ENCODE data around the gene CYP2E1.

DNA sequence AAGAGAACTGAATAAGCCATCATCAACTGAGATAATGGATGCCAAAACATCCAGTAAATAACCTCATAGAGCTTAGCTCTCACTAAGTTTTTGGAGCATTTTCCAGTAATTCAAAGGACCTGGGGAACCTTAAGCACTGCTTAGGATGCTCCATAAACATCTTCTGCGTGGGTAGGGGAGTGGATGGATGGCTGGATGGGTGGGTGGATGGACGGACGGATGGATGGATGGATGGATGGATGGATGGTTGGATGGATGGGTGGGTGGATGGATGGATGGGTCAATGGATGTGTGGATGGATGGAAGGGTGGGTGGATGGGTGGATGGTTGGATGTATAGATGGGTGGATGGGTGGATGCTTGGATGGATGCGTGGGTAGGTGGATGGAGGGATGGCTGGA is 9.0 kb downstream of the CYP2E1 start:
- TF ChIP-seq, protein P1, sequence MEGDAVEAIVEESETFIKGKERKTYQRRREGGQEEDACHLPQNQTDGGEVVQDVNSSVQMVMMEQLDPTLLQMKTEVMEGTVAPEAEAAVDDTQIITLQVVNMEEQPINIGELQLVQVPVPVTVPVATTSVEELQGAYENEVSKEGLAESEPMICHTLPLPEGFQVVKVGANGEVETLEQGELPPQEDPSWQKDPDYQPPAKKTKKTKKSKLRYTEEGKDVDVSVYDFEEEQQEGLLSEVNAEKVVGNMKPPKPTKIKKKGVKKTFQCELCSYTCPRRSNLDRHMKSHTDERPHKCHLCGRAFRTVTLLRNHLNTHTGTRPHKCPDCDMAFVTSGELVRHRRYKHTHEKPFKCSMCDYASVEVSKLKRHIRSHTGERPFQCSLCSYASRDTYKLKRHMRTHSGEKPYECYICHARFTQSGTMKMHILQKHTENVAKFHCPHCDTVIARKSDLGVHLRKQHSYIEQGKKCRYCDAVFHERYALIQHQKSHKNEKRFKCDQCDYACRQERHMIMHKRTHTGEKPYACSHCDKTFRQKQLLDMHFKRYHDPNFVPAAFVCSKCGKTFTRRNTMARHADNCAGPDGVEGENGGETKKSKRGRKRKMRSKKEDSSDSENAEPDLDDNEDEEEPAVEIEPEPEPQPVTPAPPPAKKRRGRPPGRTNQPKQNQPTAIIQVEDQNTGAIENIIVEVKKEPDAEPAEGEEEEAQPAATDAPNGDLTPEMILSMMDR (IDR thresholded peaks at IDR 0.05; ENCODE audit: borderline replicate concordance, extremely low read depth, low read length, poor library complexity, severe bottlenecking), result no peak
- no peak for TF ChIP-seq EZH2 (IDR thresholded peaks at IDR 0.05; ENCODE audit: borderline replicate concordance, low read depth, low read length, severe bottlenecking)
